WERI-Rb-1 (cell line): ENCODE results near the gene NPL.

Experiments
- DNase-seq: peaks from one replicate; pipeline ENCODE4 v3.0.0-alpha.2; 2020
- H3K27ac ChIP-seq: fragments of 250-450 bp; sonication (Bioruptor Pico); 2 replicates; pipeline ENCODE4 v1.5.1; 2020; ENCODE audit warnings: mild to moderate bottlenecking, moderate library complexity
- H3K27me3 ChIP-seq: fragments of 250-450 bp; sonication (Bioruptor Pico); 2 replicates; pipeline ENCODE4 v1.5.1; 2021; ENCODE audit warnings: mild to moderate bottlenecking, low read depth, moderate library complexity; ENCODE audit not compliant: insufficient read depth, severe bottlenecking
- H3K36me3 ChIP-seq: fragments of 250-450 bp; sonication (Bioruptor Pico); 2 replicates; pipeline ENCODE4 v1.5.1; 2020; ENCODE audit warnings: mild to moderate bottlenecking, moderate library complexity
- H3K4me3 ChIP-seq: 2 replicates; pipeline ENCODE4 v1.5.1; 2011; ENCODE audit warnings: low read depth, mild to moderate bottlenecking, control low read depth, low read length
- H3K9me3 ChIP-seq: fragments of 250-450 bp; sonication (Bioruptor Pico); 2 replicates; pipeline ENCODE4 v1.5.1; 2021; ENCODE audit warnings: mild to moderate bottlenecking, moderate library complexity; ENCODE audit not compliant: severe bottlenecking
- TF ChIP-seq, protein P1 (sequence below): IDR thresholded peaks from 2 replicates; pipeline ENCODE4 v1.5.1; 2011; ENCODE audit warnings: low read depth, mild to moderate bottlenecking, control low read depth, inconsistent platforms, low read length

NPL gene

DNA sequence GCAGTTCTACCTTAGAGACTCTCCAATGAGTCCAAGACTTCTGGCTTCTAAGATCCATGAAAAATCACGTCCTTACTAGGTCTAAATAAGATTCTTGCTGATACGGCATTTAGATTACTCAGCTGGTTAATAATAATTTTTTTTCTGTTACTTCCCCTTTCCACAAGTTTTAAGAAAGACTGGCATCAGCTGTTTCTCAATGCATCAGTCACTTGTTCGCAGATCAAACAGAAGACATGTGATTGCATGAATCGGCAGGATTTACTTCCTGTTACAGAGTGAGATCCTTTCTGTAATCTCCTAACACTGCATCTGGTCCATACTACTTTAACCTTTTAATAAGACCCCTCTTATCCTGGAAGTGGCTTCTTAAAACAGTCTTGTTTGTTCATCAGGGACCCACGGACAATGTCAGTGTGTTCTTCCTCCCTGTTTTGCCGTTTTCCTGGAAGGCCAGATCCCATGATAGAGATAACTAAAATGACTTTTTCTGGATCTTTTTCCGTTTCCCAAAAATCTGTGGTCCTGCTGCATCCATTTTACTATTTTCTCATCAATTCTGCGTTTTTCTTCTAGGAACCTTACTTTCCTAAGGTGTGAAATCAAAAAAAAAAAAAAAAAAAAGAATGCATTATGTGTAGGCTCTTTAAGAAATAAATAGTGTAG lies 6.1 kb downstream of the NPL start:
- Histone ChIP-seq H3K4me3 (no peak overlapping the region), H3K9me3 (no peaks in the 10 kb centered on the region), H3K27ac (no peak overlapping the region), H3K27me3 (no peaks in the 10 kb centered on the region), H3K36me3 (no peaks in the 10 kb centered on the region)
- no peak for DNase-seq
- TF ChIP-seq, protein P1, sequence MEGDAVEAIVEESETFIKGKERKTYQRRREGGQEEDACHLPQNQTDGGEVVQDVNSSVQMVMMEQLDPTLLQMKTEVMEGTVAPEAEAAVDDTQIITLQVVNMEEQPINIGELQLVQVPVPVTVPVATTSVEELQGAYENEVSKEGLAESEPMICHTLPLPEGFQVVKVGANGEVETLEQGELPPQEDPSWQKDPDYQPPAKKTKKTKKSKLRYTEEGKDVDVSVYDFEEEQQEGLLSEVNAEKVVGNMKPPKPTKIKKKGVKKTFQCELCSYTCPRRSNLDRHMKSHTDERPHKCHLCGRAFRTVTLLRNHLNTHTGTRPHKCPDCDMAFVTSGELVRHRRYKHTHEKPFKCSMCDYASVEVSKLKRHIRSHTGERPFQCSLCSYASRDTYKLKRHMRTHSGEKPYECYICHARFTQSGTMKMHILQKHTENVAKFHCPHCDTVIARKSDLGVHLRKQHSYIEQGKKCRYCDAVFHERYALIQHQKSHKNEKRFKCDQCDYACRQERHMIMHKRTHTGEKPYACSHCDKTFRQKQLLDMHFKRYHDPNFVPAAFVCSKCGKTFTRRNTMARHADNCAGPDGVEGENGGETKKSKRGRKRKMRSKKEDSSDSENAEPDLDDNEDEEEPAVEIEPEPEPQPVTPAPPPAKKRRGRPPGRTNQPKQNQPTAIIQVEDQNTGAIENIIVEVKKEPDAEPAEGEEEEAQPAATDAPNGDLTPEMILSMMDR = no peak

DNA sequence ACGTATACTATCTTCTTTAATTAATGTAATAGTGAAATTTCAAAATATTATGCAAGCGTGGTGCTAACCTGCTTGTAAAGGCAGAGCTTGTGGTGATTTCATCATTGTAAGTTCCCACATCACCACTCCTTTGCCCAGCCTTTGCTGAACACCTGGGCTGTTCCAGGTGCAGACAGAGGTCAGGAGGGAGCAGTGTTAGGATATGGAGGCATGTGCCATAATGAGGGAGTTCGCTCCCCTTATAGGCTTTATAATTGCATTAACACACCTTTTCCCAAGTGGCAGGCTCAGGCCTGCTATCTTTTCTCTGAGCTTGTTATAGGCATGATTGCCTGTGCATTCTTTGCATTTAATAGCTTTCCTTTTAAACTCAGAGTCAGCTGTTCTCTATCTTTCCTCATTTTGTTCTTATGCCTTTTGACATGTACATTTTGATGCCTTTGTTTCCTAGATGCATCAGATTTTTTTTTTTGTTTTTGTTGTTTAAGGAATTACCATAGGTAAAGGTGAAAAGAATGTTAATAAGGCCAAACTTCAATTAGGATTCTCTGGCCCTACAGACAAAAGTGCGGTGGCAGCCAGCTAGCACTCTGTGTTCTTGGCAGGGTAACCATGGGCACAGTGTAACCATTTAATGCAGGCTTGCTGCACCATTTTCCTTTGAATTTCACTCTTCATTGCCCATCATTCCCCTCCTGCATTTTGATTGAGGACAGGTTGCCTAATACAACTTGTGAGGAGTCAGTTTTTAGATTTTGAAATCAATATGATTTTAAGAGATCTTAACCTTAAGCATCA lies 12.6 kb downstream of the NPL start:
- TF ChIP-seq, protein P1 = no peak
- no peak overlapping the region for H3K27ac ChIP-seq

DNA sequence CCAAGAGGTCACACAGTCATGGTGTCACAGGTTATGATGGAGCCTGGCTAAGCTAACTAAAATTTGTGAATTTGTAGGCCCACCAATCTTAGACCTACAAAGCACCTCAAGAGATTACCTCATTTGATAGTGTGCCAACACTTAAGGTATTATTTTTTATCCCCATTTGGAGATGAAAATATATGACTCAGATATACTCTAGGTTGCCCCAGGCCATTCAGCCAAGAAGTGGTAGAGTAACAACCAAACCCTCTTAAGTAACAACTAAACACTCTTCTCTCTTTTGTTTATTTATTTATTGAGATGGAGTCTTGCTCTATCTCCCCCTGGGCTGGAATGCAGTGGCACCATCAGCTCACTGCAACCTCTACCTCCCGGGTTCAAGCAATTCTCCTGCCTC lies 14.3 kb downstream of the NPL start:
- H3K36me3 ChIP-seq = no peaks in the 10 kb centered on the region; the same call in 1 of the 2 replicates
- no peak overlapping the region for H3K27ac ChIP-seq
- DNase-seq = no peak
- H3K4me3 ChIP-seq = no peak overlapping the region
- H3K9me3 ChIP-seq = no peaks in the 10 kb centered on the region
- no peaks in the 10 kb centered on the region for H3K27me3 ChIP-seq
- TF ChIP-seq, protein P1 = no peak

More for the DNA sequence above, 12.6 kb downstream of the NPL start:
- Histone ChIP-seq H3K4me3 (no peak overlapping the region), H3K9me3 (no peaks in the 10 kb centered on the region), H3K27me3 (no peaks in the 10 kb centered on the region), H3K36me3 (no peaks in the 10 kb centered on the region; the same call in 1 of the 2 replicates)
- no peak for DNase-seq

DNA sequence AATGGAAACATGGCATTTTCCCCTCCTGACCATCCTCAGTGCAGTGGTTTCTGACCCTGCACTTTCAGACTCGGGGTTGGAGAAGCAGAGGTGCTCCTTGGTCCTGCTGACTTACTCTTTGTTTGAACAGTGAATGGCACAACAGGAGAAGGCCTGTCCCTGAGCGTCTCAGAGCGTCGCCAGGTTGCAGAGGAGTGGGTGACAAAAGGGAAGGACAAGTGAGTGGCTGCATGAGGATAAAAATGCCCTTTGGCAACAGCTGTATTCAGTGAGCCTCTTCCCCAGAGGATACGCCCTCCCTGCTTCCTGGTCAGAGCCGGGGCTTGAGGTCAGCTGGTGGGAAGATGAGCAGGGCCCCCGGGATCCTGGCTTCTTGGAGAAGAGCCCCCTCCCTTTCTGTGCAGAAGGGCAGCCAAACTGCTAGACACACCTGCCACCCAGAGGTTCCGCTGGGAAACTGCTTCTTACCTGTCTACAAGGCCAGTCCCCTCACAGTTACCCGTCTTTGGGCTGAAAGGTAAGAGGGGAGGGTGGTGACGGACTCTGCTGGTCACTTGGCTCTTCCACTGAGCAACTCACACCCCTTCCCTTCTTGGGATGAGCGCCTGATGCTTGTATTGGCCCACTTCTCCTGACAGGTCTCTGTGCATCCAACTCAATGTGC lies 16.6 kb downstream of the NPL start:
- H3K4me3 ChIP-seq = no peak overlapping the region
- no peak overlapping the region for H3K27ac ChIP-seq
- no peaks in the 10 kb centered on the region for H3K9me3 ChIP-seq
- TF ChIP-seq, protein P1 = peak; percentile 56
- H3K36me3 ChIP-seq = no peaks in the 10 kb centered on the region; the same call in 1 of the 2 replicates
- no peaks in the 10 kb centered on the region for H3K27me3 ChIP-seq
- DNase-seq = peak; percentile 39

DNA sequence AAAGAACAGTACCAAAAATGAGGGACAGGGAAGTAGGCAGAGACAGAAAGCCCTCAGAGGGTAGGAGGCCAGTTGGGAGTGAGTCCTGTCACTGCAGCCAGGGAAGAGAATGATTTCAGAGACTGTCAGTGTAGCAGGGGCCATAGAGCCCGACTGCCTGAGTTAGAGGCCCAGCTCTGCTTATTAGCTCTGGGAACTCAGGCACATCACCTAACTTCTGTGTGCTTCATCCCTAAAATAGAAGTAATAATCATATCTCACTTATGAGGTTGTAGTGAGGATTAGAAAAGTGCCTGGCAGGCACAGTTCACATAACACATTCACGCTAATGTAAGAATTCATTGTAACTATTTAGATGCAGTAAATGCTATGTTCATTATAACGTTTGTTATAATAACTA lies 18.3 kb downstream of the NPL start:
- Histone ChIP-seq H3K27me3 (no peaks in the 10 kb centered on the region), H3K9me3 (no peaks in the 10 kb centered on the region), H3K36me3 (no peaks in the 10 kb centered on the region; the same call in 1 of the 2 replicates), H3K4me3 (no peak overlapping the region), H3K27ac (no peak overlapping the region)
- DNase-seq = no peak
- TF ChIP-seq, protein P1 = no peak
